ENCODE measurements around the gene ESR1.

DNA sequence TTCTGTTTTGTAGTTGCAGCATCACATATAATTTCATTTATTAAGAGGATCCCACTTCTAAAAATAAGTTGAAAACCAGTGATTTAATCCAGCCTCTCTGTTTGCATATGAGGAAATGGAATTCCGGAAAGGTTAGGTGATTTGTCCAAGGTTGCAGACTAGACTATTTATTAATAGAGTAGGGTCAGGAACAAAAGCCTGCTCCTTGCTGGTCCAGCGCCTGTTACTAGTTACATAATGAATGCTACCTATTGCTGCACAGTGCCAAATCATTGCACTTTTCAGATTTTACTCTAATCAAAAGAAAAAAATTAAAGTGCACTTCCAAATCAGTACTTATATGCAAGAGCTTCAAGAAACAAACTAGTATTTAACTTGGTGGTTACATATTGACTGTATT lies 238.6 kb downstream of the ESR1 start:
- no peak for TF ChIP-seq EZH2 (IDR thresholded peaks at IDR 0.05)
- TF ChIP-seq, protein P1, sequence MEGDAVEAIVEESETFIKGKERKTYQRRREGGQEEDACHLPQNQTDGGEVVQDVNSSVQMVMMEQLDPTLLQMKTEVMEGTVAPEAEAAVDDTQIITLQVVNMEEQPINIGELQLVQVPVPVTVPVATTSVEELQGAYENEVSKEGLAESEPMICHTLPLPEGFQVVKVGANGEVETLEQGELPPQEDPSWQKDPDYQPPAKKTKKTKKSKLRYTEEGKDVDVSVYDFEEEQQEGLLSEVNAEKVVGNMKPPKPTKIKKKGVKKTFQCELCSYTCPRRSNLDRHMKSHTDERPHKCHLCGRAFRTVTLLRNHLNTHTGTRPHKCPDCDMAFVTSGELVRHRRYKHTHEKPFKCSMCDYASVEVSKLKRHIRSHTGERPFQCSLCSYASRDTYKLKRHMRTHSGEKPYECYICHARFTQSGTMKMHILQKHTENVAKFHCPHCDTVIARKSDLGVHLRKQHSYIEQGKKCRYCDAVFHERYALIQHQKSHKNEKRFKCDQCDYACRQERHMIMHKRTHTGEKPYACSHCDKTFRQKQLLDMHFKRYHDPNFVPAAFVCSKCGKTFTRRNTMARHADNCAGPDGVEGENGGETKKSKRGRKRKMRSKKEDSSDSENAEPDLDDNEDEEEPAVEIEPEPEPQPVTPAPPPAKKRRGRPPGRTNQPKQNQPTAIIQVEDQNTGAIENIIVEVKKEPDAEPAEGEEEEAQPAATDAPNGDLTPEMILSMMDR (IDR thresholded peaks at IDR 0.05) = no peak
- no peak for TF ChIP-seq EZH2phosphoT487 (IDR thresholded peaks at IDR 0.05)
